Urinary bladder (tissue), 4 donors: ENCODE measurements around the gene RNF5. TPM values are rescaled to one million over a fixed set of nuclear protein-coding genes. Genes with fewer than 3 reads are reported as not detected.
"Not testable (repeated sequence)": the region's sequence is repeated elsewhere in the genome, so short reads cannot be mapped to it uniquely, and the experiment has no call there.

Experiments used
- DNase-seq: peaks from one replicate; pipeline ENCODE4 v3.0.0-alpha.2; 2015; ENCODE audit errors: extremely low spot score
- H3K27ac ChIP-seq: one replicate; pipeline ENCODE4 v1.5.1; 2013; ENCODE audit warnings: low read depth, mild to moderate bottlenecking, moderate library complexity
- H3K36me3 ChIP-seq: one replicate; pipeline ENCODE4 v1.6.1; 2013; ENCODE audit warnings: mild to moderate bottlenecking, moderate library complexity; ENCODE audit not compliant: insufficient read depth
- H3K4me1 ChIP-seq: one replicate; pipeline ENCODE4 v1.6.1; 2013; ENCODE audit warnings: mild to moderate bottlenecking, moderate library complexity; ENCODE audit not compliant: insufficient read depth
- H3K4me3 ChIP-seq: one replicate; pipeline ENCODE4 v1.5.1; 2013; ENCODE audit warnings: low read depth, low read length
- WGBS: extraction: QIAGEN DNeasy Blood & Tissue Kit; methylation state at CpG from one replicate; pipeline ENCODE4 v1.1.7; 2013; 5-methylcytosine and 5-hydroxymethylcytosine counted together
- polyA plus RNA-seq: library from polyadenylated mRNA; stranded (reverse); fragments of 200-250 nt; gene quantifications from one replicate; pipeline ENCODE4 v1.2.3, GENCODE V29; 2013
- total RNA-seq: library from RNA; depleted of rRNA; stranded (reverse); fragments of >200 nt; gene quantifications from one replicate; pipeline ENCODE4 v1.2.3, GENCODE V29; 2014
- donor health status: healthy with polysubstance abuse.
- donor health status: healthy.

Gene RNF5
- total and polyA plus RNA-seq, 2 donors = 30.1 to 102 TPM

GRCh38 chr6:32208996-32209395 lies 30.8 kb downstream of the RNF5 start:
- H3K27ac ChIP-seq = no peak overlapping the region
- H3K36me3 ChIP-seq = no peaks in the 10 kb centered on the region
- 83% methylated on average over 1 of the region's 1 CpG for WGBS
- no peak for DNase-seq
- no peaks in the 10 kb centered on the region for H3K4me1 ChIP-seq
- H3K4me3 ChIP-seq = no peak overlapping the region

GRCh38 chr6:32210191-32210601 lies 32.0 kb downstream of the RNF5 start:
- Histone ChIP-seq H3K4me3 (no peak overlapping the region), H3K36me3 (no peaks in the 10 kb centered on the region), H3K4me1 (no peaks in the 10 kb centered on the region), H3K27ac (no peak overlapping the region)
- 85% methylated on average over 5 of the region's 5 CpGs for WGBS
- DNase-seq = no peak

GRCh38 chr6:32211432-32211831 lies 33.2 kb downstream of the RNF5 start:
- not testable (repeated sequence) for H3K27ac ChIP-seq, H3K4me3 ChIP-seq, H3K4me1 ChIP-seq, H3K36me3 ChIP-seq, DNase-seq
- WGBS = 85% methylated on average over 4 of the region's 4 CpGs

- DNase-seq = no peak
- H3K27ac ChIP-seq = no peak overlapping the region
- WGBS = 74% methylated on average over 12 of the region's 12 CpGs
- H3K4me1 ChIP-seq = no peaks in the 10 kb centered on the region
- H3K4me3 ChIP-seq = no peak overlapping the region
- no peaks in the 10 kb centered on the region for H3K36me3 ChIP-seq
Measured at GRCh38 chr6:32212076-32212760, 34.0 kb downstream of the RNF5 start.

GRCh38 chr6:32213649-32214048 lies 35.4 kb downstream of the RNF5 start:
- Histone ChIP-seq H3K36me3 (no peaks in the 10 kb centered on the region), H3K27ac (no peak overlapping the region), H3K4me1 (no peaks in the 10 kb centered on the region), H3K4me3 (no peak overlapping the region)
- WGBS = 85% methylated on average over 6 of the region's 6 CpGs
- no peak for DNase-seq

- H3K27ac ChIP-seq = no peak overlapping the region
- no peaks in the 10 kb centered on the region for H3K4me1 ChIP-seq
- no peaks in the 10 kb centered on the region for H3K36me3 ChIP-seq
- DNase-seq = no peak
- no peak overlapping the region for H3K4me3 ChIP-seq
- WGBS = 77% methylated on average over 3 of the region's 3 CpGs
Measured at GRCh38 chr6:32214126-32214525, 35.9 kb downstream of the RNF5 start.

GRCh38 chr6:32215617-32216016 lies 37.4 kb downstream of the RNF5 start:
- Histone ChIP-seq H3K4me1 (no peaks in the 10 kb centered on the region), H3K36me3 (no peaks in the 10 kb centered on the region), H3K4me3 (no peak overlapping the region), H3K27ac (no peak overlapping the region)
- 88% methylated on average over 4 of the region's 4 CpGs for WGBS
- no peak for DNase-seq

- H3K27ac ChIP-seq = no peak overlapping the region
- DNase-seq = no peak
- 78% methylated on average over 10 of the region's 10 CpGs for WGBS
- H3K4me1 ChIP-seq = no peaks in the 10 kb centered on the region
- H3K4me3 ChIP-seq = no peak overlapping the region
- H3K36me3 ChIP-seq = no peaks in the 10 kb centered on the region
Measured at GRCh38 chr6:32216285-32216684, 38.1 kb downstream of the RNF5 start.

GRCh38 chr6:32216998-32217397 lies 38.8 kb downstream of the RNF5 start:
- H3K36me3 ChIP-seq = no peaks in the 10 kb centered on the region
- 88% methylated on average over 11 of the region's 11 CpGs for WGBS
- no peak for DNase-seq
- no peak overlapping the region for H3K4me3 ChIP-seq
- no peak overlapping the region for H3K27ac ChIP-seq
- no peaks in the 10 kb centered on the region for H3K4me1 ChIP-seq

- H3K36me3 ChIP-seq = no peaks in the 10 kb centered on the region
- WGBS = 71% methylated on average over 7 of the region's 7 CpGs
Measured at GRCh38 chr6:32218167-32218566, 40.0 kb downstream of the RNF5 start.

GRCh38 chr6:32220021-32220420 lies 41.8 kb downstream of the RNF5 start:
- H3K4me3 ChIP-seq = no peak overlapping the region
- H3K27ac ChIP-seq = no peak overlapping the region
- H3K36me3 ChIP-seq = no peaks in the 10 kb centered on the region
- no peaks in the 10 kb centered on the region for H3K4me1 ChIP-seq
- WGBS = 68% methylated on average over 4 of the region's 4 CpGs
- no peak for DNase-seq

More at GRCh38 chr6:32218167-32218566, 40.0 kb downstream of the RNF5 start:
- Histone ChIP-seq H3K4me1 (no peaks in the 10 kb centered on the region), H3K27ac (no peak overlapping the region), H3K4me3 (no peak overlapping the region)
- no peak for DNase-seq

- Histone ChIP-seq H3K36me3 (no peaks in the 10 kb centered on the region), H3K27ac (no peak overlapping the region), H3K4me3 (no peak overlapping the region), H3K4me1 (no peaks in the 10 kb centered on the region)
- 85% methylated on average over 8 of the region's 8 CpGs for WGBS
- DNase-seq = no peak
Measured at GRCh38 chr6:32222333-32223230, 44.4 kb downstream of the RNF5 start.

- no peaks in the 10 kb centered on the region for H3K36me3 ChIP-seq
- 33% methylated on average over 20 of the region's 20 CpGs for WGBS
- no peaks in the 10 kb centered on the region for H3K4me1 ChIP-seq
- no peak within 1 kb of the TSS for H3K27ac ChIP-seq
- DNase-seq = no peak
- H3K4me3 ChIP-seq = no peak within 1 kb of the TSS
Measured at GRCh38 chr6:32223258-32224235, 45.3 kb downstream of the RNF5 start, which contains the start of gene NOTCH4. Gene NOTCH4, minus strand, starts transcription at chr6:32224067. Its CDS starts 139 bp downstream, at chr6:32223928.
